Activated CD8-positive, alpha-beta memory T cell treated with anti-CD3 and anti-CD28 coated beads for 48 hours (primary cell): ENCODE measurements around the gene MCC.

Experiments used
- DNase-seq, 3 experiments: peaks; one replicate each; pipeline ENCODE4 v3.0.0-alpha.2; 2020; ENCODE audit warnings: low read depth in 2 of 3, low spot score in 2 of 3

The MCC gene

GRCh38 chr5:113226116-113226736 is 262.0 kb downstream of the MCC start:
- DNase-seq = no peak

DNA sequence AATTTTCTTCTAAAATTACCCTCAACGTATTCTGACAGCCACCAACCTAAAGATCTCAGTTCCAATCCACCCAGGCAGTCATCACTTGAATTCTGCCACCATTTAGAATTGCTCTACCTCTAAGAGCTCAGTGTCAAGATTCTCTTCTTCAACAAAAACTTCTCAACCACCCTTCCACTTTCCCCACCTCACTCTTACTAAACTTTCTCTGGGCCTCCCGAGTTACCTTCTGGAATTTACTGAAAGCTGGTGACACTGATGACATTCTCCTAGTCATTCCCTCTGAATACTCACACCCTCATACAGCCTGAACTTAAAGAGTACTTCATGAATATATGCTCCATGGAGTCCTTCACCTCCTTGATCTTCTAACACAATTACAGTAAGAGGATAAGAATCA is 263.0 kb downstream of the MCC start:
- no peak for DNase-seq

DNA sequence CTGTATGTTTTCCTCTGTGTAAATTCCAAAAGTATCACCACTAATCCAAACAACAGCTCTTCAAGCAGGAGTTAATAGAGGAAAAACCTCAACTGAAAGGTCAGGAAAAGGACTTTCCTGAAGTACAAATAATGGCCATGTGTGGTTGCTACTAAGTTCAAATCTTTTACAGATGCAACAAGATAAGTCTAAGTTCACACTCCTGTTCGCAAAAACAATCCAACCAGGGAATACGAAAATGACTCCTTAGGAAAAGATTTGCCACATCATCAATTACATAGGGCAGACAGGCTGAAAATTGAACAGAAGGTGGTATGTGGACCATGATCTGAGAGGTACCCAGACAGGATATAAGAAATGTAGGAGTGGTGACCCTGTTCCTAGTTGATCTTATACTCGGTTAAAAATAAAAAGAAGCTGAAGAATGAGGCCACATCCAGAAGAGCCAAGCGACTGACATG is 263.6 kb downstream of the MCC start:
- DNase-seq = no peak

DNA sequence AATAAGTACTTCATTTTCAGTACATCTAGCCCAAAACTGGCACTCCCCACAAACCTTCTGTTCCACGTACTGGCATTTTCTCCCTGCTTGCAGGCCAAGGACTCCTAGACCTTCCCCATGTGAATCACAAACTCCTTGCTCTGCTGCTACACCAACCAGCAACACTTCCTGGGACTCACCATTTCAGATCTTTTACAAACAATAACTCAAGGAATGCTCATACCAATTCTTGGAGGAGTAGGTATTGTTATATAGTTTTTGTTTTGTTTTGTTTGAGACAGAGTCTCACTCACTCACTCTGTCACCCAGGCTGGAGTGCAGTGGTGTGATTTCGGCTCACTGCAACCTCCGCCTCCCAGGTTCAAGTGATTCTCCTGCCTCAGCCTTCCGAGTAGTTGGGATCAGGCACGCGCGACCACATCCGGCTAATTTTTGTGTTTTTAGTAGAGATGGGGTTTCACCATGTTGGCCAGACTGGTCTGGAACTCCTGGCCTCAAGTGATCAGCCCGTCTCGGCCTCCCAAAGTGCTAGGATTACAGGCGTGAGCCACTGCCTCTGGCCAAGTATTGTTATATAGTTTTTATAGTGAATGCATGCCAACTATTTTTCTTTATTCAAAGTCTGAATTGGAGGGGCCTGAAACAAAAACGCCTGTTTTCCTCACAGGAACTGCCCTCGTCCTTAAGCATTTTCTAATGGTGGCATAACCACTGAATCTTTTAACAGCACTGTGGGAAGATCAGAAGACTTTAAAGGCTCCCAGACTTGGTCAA is 264.2 kb downstream of the MCC start:
- no peak for DNase-seq

DNA sequence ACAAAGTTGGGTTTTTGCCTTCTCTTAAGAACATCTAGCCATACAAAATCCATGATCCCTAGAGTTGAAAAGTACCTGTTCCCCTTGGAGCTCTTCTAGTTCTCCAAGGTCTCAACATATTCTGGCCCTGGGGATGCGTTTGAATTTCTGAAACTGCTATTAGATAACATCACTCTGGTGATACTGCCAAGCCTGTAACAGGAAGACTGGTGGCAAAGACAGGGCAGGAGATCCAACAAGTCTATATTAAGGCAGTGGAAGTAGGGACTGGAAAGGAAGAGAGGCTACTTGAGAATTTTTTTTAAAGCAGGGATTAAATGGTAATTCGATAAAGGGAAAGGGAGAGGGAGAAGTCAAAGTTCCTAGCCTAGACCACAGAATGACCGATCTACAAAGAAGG is 264.9 kb downstream of the MCC start:
- DNase-seq = no peak

DNA sequence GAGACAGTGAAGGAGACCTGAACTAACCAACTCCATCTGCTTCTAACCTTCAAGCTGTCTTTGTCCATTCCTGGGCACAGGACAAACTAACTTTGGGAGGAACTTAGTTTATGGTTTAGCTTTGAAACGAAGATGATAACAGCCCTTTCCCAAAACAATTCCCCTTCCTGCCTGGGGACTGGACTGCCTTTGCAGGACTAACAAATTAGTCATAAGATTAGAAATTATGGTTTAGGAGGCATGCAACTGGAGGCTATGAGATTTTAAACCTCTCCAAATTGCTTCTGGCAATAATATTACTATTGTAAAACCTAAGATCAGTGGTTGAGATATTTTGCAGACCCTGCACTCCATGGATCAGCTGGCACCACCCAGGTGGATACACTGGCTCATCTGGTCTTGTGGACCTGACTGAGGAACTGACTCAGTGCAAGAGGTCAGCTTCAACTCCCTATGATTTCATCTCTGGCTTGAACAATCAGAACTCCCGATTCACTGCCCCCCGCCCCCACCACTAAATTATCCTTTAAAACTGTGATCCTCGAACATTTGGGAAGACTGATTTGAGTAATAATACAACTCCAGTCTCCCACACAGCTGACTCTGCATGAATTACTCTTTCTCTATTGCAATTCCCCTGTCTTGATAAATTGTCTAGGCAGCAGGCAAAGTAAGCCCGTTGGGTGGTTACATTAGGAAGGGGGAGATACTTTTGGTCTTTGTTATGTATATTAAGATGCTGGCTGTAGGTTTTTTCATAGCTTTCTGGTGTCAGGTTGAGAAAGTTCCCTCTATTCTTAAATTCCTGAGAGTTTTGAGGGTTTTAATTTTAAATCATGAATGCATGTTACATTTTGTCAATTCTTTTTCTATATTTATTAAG is 266.7 kb downstream of the MCC start:
- no peak for DNase-seq

DNA sequence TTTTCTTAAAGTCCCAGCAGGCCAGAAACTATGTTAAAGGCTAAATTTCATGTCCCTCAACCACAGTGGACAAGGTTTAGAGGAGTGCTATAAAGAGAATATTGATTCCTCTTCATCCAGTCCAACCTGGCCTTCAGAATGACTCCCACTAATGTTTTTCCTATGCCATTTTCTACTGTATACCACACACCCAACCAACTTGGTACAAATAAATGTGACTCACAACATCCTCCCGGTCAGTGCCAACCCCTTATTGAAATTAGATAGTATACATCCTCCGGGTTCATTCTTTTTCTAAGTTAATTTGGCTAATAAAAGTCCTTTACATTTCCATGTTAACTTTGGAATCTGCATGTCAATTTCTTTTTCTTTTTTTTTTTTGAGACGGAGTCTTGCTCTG is 268.6 kb downstream of the MCC start:
- no peak for DNase-seq

- DNase-seq = no peak
Observed at GRCh38 chr5:113218906-113219517, 269.2 kb downstream of the MCC start.

- DNase-seq = no peak
Observed at GRCh38 chr5:113218200-113218599, 270.1 kb downstream of the MCC start.

- no peak for DNase-seq
Observed at GRCh38 chr5:113217619-113218184, 270.6 kb downstream of the MCC start.

DNA sequence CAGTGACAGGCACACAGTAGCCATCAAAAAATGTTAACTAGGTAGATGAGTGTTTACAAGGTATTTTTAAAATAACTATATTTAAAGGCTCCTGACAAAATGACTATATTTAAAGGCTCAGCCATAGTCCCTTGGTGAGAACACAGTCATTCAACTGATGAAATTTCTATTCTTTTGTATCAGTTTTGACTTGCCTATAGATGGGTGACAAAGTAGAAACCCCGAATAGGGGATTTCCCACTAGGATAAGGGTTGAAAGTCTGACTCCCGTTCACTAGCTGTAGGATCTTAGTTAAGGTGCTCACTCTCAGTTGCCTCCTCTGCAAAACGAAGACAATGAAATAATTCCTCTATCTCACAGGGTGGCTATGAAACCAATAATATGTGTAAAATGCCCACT is 271.7 kb downstream of the MCC start:
- DNase-seq = no peak

DNA sequence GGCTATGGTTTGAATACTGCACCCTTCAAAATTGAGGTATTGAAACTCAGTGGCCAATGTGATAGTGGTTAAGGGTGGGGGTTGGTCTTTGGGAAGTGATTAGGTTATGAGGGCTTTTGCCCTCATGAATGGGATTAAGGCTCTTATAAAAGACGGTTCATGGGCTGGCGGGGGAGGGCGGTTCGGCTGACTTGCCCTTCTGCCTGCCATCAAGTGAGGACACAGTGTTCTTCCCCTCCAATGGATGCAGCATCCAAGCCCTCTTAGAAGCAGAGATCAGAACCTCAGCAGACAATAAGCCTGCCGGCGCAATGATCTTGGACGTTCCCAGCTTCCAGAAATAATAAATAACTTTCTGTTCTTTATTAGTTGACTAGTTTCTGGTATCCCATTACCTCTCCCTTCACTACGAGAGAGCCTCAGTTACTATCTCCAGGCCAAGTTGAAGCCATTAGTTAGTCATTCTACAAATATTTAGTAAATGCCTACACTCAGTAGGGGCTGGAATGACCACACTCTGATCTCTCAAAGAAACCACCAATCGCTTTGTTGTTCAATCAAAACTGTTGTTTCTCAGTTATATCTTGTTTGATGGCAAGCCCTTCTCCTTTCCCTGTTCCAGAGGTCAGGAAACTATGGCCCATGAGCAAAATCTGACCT is 272.7 kb downstream of the MCC start:
- no peak for DNase-seq

GRCh38 chr5:113214606-113215323 is 273.5 kb downstream of the MCC start:
- no peak for DNase-seq

DNA sequence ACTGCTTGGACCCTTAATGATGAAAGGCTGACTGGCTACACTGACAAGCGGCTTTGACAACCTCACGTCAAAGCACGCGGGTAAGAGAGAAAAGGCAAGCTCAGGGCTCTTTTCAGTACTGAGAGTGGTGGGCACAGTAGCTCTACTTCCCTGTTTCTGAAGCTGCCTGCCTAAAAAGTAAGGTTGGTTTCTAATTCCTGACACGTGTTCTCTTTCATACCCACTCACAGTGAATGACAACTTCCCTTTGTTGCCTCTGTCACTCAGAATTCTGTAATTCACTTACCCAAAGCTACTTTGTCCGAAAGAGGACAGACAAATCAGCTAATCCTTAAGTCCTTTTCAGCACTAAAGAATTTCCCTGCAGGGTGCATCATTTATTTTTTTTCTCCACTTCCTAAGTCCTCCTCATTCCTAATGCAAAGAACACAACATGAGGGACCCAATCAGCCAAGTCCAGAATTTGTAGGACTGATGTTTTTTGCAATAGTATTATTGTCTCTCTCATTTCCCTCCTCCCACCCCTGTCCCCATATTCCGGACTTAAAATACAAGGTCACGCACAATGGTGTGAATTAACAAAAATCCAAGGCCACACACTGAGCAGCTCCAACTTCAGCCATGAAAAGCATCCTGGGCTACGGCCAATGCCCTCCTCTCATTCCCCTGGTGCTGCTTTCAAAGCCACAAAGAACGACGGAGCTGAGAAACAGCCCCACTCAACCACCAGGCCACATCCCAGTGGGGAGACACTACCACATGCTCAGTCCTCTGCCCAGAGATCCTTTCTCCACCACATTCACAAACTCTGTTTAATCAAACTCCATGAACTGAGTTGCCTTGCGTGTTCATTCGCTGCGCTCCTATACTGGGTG is 274.5 kb downstream of the MCC start:
- no peak for DNase-seq

GRCh38 chr5:113212244-113212920 is 275.9 kb downstream of the MCC start:
- DNase-seq = no peak

DNA sequence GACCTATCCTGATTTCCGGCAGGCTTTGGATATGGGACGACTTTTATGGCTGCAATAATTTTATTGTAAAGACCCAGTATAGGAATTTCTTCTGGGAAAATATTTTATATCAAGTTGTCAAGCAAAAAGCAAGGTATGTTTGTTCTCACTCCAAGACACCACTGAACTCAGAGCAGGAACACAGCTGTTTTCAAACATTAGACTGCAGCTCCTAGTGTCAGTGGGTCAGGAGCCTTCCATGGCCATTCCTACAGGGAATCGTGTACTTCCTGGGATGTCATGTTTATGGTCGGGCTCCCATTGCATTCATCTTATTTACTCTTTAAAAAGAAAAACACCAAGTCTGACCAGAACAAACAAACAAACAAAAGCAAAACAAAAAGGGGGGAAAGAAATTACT is 278.8 kb downstream of the MCC start:
- no peak for DNase-seq

DNA sequence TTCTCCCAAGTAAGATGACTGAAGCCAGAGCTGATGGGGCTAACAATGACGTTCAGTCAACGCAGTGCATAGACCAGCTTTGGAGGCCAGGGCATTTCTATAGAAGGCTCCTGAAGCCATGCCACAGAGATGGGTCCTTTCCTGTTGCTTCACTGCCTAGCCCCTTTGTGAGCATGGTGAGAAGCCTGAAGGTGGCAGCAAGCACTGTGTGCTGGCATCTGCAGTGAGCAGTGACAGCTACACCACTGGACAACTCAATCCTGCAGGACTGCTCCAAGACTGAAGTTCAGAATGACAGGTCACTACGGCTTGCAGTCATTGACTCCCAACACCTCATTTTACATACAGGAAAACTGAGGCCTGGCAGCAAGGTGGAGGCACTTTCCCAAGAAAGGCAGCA is 282.4 kb downstream of the MCC start:
- DNase-seq = no peak

DNA sequence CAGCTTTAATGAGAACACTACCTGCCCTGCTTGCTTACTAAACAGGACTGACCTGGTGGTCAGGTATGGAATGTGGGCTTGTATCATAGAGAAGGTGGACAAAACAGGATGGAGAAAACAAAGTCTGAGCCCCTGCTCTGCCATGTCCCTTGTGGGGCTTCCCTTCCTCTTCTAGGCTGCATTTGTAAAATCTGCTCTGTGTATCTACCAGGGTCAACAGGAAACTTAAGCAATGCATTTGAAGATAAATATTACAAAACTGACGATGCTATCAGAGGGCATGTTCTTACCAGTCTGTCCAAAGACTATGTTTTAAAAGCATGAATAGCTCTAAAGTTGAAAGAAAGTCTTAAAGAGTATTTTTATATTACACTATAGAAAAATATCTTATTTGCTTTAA is 282.9 kb downstream of the MCC start:
- no peak for DNase-seq
